ENCODE measurements around the gene CDH13. TPM values are rescaled to one million over a fixed set of nuclear protein-coding genes. Genes with fewer than 3 reads are reported as not detected.

Gene CDH13
- polyA plus RNA-seq, 2 of the 4 experiments (the other 2 are of a cell fraction): not detected

GRCh38 chr16:83579436-83579835, 952.7 kb downstream of the CDH13 start:
- CTCF ChIA-PET: no interaction called here
- no peak for FAIRE-seq

GRCh38 chr16:83581082-83581481, 954.3 kb downstream of the CDH13 start:
- DNase-seq (ENCODE audit: low read depth in 1 of 2, low spot score in 1 of 2): no peak
- POLR2A ChIA-PET: no interaction called here

More at GRCh38 chr16:83579436-83579835, 952.7 kb downstream of the CDH13 start:
- POLR2A ChIA-PET: no interaction called here
- no peak overlapping the region for H3K4me3 ChIP-seq
- no peak overlapping the region for H3K4me2 ChIP-seq
- ATAC-seq: no peak
- no peak overlapping the region for H3K27ac ChIP-seq
- no peak for TF ChIP-seq NR3C1 (IDR thresholded peaks at IDR 0.05)
- no peak for TF ChIP-seq BHLHE40 (IDR thresholded peaks at IDR 0.05; ENCODE audit: low read depth, low read length)
- TF ChIP-seq HES2 (IDR thresholded peaks at IDR 0.05): no peak
- TF ChIP-seq POLR2AphosphoS2 (conservative IDR thresholded peaks at IDR 0.05; ENCODE audit: low read length): no peak
- TF ChIP-seq EHF (CRISPR knock-in tag; IDR thresholded peaks at IDR 0.05): no peak
- WGBS (ENCODE audit: missing lambda C conversion rate): 15% methylated on average over 3 of the region's 3 CpGs
- H3K4me1 ChIP-seq: no peaks in the 10 kb centered on the region
- DNase-seq (ENCODE audit: low read depth in 1 of 2, low spot score in 1 of 2): no peak
- no peaks in the 10 kb centered on the region for H3K9me3 ChIP-seq

More at GRCh38 chr16:83581082-83581481, 954.3 kb downstream of the CDH13 start:
- Histone ChIP-seq H3K4me2 (no peak overlapping the region), H3K27ac (no peak overlapping the region), H3K4me3 (no peak overlapping the region), H3K4me1 (no peaks in the 10 kb centered on the region), H3K9me3 (no peaks in the 10 kb centered on the region)
- ATAC-seq (no peak), FAIRE-seq (no peak)
- TF ChIP-seq ZSCAN20 (CRISPR knock-in tag; IDR thresholded peaks at IDR 0.05) (no peak), FOSB (CRISPR knock-in tag; IDR thresholded peaks at IDR 0.05) (no peak), HMGXB4 (CRISPR knock-in tag; IDR thresholded peaks at IDR 0.05; ENCODE audit: borderline replicate concordance) (no peak), BHLHE40 (IDR thresholded peaks at IDR 0.05; ENCODE audit: low read depth, low read length) (no peak), CHD4 (IDR thresholded peaks at IDR 0.05; ENCODE audit: borderline replicate concordance) (no peak), PBX3 (IDR thresholded peaks at IDR 0.05) (no peak), GATA3 (IDR thresholded peaks at IDR 0.05; ENCODE audit: borderline replicate concordance) (no peak), TP53 (CRISPR knock-in tag; IDR thresholded peaks at IDR 0.05) (no peak), NFE2L2 (conservative IDR thresholded peaks at IDR 0.05; ENCODE audit: low read length) (no peak), PHF8 (IDR thresholded peaks at IDR 0.05; ENCODE audit: borderline replicate concordance, low read depth) (no peak), NR3C1 (IDR thresholded peaks at IDR 0.05) (no peak), HOXA7 (CRISPR knock-in tag; IDR thresholded peaks at IDR 0.05) (no peak), USF2 (IDR thresholded peaks at IDR 0.05) (no peak), KDM1A (IDR thresholded peaks at IDR 0.05; ENCODE audit: low read depth) (no peak), CEBPB (IDR thresholded peaks at IDR 0.05) (no peak), KDM5A (IDR thresholded peaks at IDR 0.05) (no peak), HES2 (IDR thresholded peaks at IDR 0.05) (no peak), HDAC2 (IDR thresholded peaks at IDR 0.05) (no peak)
- WGBS (ENCODE audit: missing lambda C conversion rate): 3% methylated on average over 2 of the region's 2 CpGs
- CTCF ChIA-PET: no interaction called here
